Measurements from ENCODE around the gene GORAB. TPM values are rescaled to one million over a fixed set of nuclear protein-coding genes. Genes with fewer than 3 reads are reported as not detected.

GORAB gene
- polyA plus RNA-seq, 1 of the 3 experiments (the other 2 are of a cell fraction) = 10.5 TPM

DNA sequence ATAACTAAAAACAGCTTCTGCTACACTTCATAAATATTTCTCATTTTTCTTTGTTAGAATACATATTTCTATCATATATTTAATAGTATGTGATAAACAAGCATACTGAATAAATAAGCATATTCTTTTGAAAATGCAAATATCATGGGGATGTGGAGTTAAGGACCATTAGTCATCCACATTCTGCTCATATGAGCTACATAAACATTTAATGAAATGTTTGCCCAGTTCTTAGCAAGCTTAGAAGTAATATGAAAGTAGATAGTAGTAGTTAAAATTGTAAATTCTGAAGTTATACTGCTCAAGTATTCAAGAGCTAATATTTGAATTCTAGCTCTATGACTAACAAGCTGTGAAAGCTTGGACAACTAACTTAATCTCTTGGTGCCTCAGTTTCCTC lies 10.1 kb upstream of the GORAB start:
- Histone ChIP-seq H3K9me2 (no peaks in the 10 kb centered on the region), H2AFZ (ENCODE audit: low read depth) (no peak overlapping the region), H3K36me3 (replicated peaks in 1 of 2; ENCODE audit: control insufficient read depth in 1 of 2, insufficient read depth in 2 of 2, low read length in 1 of 2) (no peaks in the 10 kb centered on the region), H3K79me2 (ENCODE audit: insufficient read depth) (no peaks in the 10 kb centered on the region), H3F3A (replicated peaks; ENCODE audit: insufficient read depth) (peaks cover 14% of the 10 kb centered on the region), H3K4me3 (ENCODE audit: low read depth in 2 of 2, low read length in 1 of 2) (no peak overlapping the region), H4K20me1 (ENCODE audit: insufficient read depth) (no peaks in the 10 kb centered on the region), H3K4me2 (no peak overlapping the region), H3K4me1 (ENCODE audit: control insufficient read depth in 1 of 2, insufficient read depth in 2 of 2, low read depth in 1 of 2, low read length in 1 of 2) (peaks cover 0 to 16% of the 10 kb centered on the region in 2 experiments; a peak in 2 of 4 replicates), H3K27me3 (ENCODE audit: insufficient read depth) (no peaks in the 10 kb centered on the region), H3K9ac (no peak overlapping the region), H3K9me3 (peaks cover 5% of the 10 kb centered on the region; the same call in 1 of the 2 replicates), H3K27ac (ENCODE audit: low read depth in 2 of 2, low read length in 1 of 2) (peak overlapping the region in 1 of 2 experiments; percentile 71; a peak in 2 of 4 replicates)
- ChIA-PET POLR2A (interaction anchor here (0.6 kb wide), 1 partner anchor 628 kb away, joined by 3 read pairs; the partner anchor contains the start of gene SCYL3), CTCF (interaction anchor here (0.6 to 1.4 kb wide), 2 partner anchors 17 to 28 kb away, joined by 3 to 4 read pairs; no protein-coding TSS in a partner anchor)
- no peak for TF ChIP-seq POLR2AphosphoS5 (IDR thresholded peaks at IDR 0.05; ENCODE audit: low read depth, low read length)
- no peak for TF ChIP-seq CHD2 (IDR thresholded peaks at IDR 0.05; ENCODE audit: low read length, partially characterized antibody)
- no peak for TF ChIP-seq NFIC (IDR thresholded peaks at IDR 0.05; ENCODE audit: borderline replicate concordance)
- TF ChIP-seq SIN3A (IDR thresholded peaks at IDR 0.05; ENCODE audit: borderline replicate concordance, low read depth, low read length) = no peak
- TF ChIP-seq, protein P1, sequence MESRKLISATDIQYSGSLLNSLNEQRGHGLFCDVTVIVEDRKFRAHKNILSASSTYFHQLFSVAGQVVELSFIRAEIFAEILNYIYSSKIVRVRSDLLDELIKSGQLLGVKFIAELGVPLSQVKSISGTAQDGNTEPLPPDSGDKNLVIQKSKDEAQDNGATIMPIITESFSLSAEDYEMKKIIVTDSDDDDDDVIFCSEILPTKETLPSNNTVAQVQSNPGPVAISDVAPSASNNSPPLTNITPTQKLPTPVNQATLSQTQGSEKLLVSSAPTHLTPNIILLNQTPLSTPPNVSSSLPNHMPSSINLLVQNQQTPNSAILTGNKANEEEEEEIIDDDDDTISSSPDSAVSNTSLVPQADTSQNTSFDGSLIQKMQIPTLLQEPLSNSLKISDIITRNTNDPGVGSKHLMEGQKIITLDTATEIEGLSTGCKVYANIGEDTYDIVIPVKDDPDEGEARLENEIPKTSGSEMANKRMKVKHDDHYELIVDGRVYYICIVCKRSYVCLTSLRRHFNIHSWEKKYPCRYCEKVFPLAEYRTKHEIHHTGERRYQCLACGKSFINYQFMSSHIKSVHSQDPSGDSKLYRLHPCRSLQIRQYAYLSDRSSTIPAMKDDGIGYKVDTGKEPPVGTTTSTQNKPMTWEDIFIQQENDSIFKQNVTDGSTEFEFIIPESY (IDR thresholded peaks at IDR 0.05; ENCODE audit: borderline replicate concordance, low read depth) = no peak
- TF ChIP-seq GATA2 (CRISPR knock-in tag; IDR thresholded peaks at IDR 0.05) = no peak
- no peak for TF ChIP-seq CTCF (IDR thresholded peaks at IDR 0.05)
- TF ChIP-seq EZH2phosphoT487 (IDR thresholded peaks at IDR 0.05; ENCODE audit: borderline replicate concordance, low read depth) = no peak
- DNase-seq = no peak

- H3K4me1 ChIP-seq (ENCODE audit: control insufficient read depth in 1 of 2, insufficient read depth in 2 of 2, low read depth in 1 of 2, low read length in 1 of 2) = peaks cover 0 to 10% of the 10 kb centered on the region in 2 experiments; a peak in 3 of 4 replicates
- peaks cover 14 to 21% of the 10 kb centered on the region in 2 experiments for H3K36me3 ChIP-seq (replicated peaks in 1 of 2; ENCODE audit: control insufficient read depth in 1 of 2, insufficient read depth in 2 of 2, low read length in 1 of 2)
- peak overlapping the region; percentile 79 for H2AFZ ChIP-seq (ENCODE audit: low read depth)
- H3K27ac ChIP-seq (ENCODE audit: low read depth in 2 of 2, low read length in 1 of 2) = peak overlapping the region; percentile 95 to 97
- DNase-seq = peak; percentile 1
- H3F3A ChIP-seq (replicated peaks; ENCODE audit: insufficient read depth) = no peaks in the 10 kb centered on the region
- no peak for TF ChIP-seq JUND (IDR thresholded peaks at IDR 0.05)
- 0 out of 2 replicates have a peak, but pooled peaks have one; percentile 7 for TF ChIP-seq YY1 (IDR thresholded peaks at IDR 0.05; ENCODE audit: low read depth)
- H3K9me3 ChIP-seq = no peaks in the 10 kb centered on the region
- H3K27me3 ChIP-seq (ENCODE audit: insufficient read depth) = no peaks in the 10 kb centered on the region
- peak overlapping the region; percentile 96 for H3K9ac ChIP-seq
- peaks cover 50% of the 10 kb centered on the region for H3K79me2 ChIP-seq (ENCODE audit: insufficient read depth)
- WGBS (ENCODE audit: low lambda C conversion rate) = 3% methylated on average over 29 of the region's 29 CpGs
- CTCF ChIA-PET = interaction anchor here (1.0 kb wide), 1 partner anchor 13 kb away, joined by 3 read pairs; no protein-coding TSS in a partner anchor
- H3K4me3 ChIP-seq (ENCODE audit: low read depth in 2 of 2, low read length in 1 of 2) = peak overlapping the region; percentile 71 to 72
- H3K9me2 ChIP-seq = no peaks in the 10 kb centered on the region
- peak overlapping the region; percentile 84 for H3K4me2 ChIP-seq
- H4K20me1 ChIP-seq (ENCODE audit: insufficient read depth) = no peaks in the 10 kb centered on the region
- POLR2A ChIA-PET = interaction anchor here (0.6 to 1.6 kb wide), 2 partner anchors 637 to 1044 kb away, joined by 3 to 6 read pairs; partner anchors contain the start of gene SCYL3
These were observed 801 bp upstream of the GORAB start for GRCh38 chr1:170530972-170531757.
